Measurements from ENCODE around the gene UBE2J1.

The UBE2J1 gene

DNA sequence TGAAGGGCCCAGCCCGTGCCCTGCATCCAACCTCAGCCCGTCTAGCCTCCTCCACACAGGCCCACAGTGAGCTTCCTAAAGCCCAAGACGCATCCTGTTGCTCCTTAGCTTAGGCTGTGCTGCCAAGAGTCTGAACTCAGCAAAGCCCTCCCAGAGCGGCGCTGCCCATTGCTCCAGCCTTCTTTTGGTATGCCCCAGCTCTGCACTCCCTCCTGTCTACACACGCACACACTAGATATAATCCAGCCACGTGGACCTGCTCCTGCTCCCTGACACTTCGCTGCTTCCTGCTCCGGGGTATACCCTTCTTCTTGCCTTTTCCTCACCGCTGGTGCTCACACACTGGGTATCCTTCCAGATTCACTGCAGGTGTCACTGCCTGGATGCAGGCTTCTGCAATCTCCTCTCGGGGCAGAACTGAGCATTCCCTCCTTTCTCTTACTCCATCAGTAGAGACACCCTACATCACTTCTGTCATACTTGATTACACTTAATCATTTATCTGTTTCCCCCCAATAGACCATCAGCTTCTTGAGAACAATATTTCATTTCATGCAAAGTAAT, 61.2 kb downstream of the UBE2J1 start:
- H2BK15ac ChIP-seq (ENCODE audit: low read length): no peak overlapping the region
- H4K91ac ChIP-seq (ENCODE audit: low read depth, low read length, poor library complexity): no peak overlapping the region
- no peak overlapping the region for H2BK12ac ChIP-seq (ENCODE audit: low read length)
- no peak overlapping the region for H3K27ac ChIP-seq (replicated peaks; ENCODE audit: low read length)
- H4K8ac ChIP-seq (ENCODE audit: low read depth, low read length): no peak overlapping the region
- no peak overlapping the region for H3K18ac ChIP-seq (ENCODE audit: low read length)
- no CpG with 5 or more reads among the region's 11 CpGs for WGBS, 2 donors (ENCODE audit: extremely low coverage in 2 of 2, insufficient read length in 2 of 2, insufficient replicate concordance in 1 of 2)
- H3K9ac ChIP-seq (ENCODE audit: low read depth, low read length, poor library complexity): no peak overlapping the region
- H3K4ac ChIP-seq (ENCODE audit: low read length): no peak overlapping the region
- no peak overlapping the region for H3K4me2 ChIP-seq (ENCODE audit: insufficient read depth, low read length, poor library complexity, severe bottlenecking)
- H3K9me3 ChIP-seq (replicated peaks in 1 of 2; ENCODE audit: control insufficient read depth in 2 of 2, insufficient read depth in 1 of 2, low read depth in 1 of 2, low read length in 2 of 2): no peaks in the 10 kb centered on the region
- H2AFZ ChIP-seq (ENCODE audit: low read length): peak overlapping the region; percentile 26
- no peaks in the 10 kb centered on the region for H3K79me1 ChIP-seq (ENCODE audit: low read depth, low read length)
- no peaks in the 10 kb centered on the region for H3K36me3 ChIP-seq (replicated peaks in 1 of 2; ENCODE audit: control insufficient read depth in 2 of 2, insufficient read depth in 2 of 2, low read length in 2 of 2)
- H2AK5ac ChIP-seq (ENCODE audit: low read depth, low read length): no peak overlapping the region
- H2BK120ac ChIP-seq (ENCODE audit: low read depth, low read length): no peak overlapping the region
- peaks cover 8% of the 10 kb centered on the region in 2 donors for H3K4me1 ChIP-seq (ENCODE audit: control insufficient read depth in 2 of 2, insufficient read depth in 1 of 2, low read depth in 1 of 2, low read length in 2 of 2)
- no peak overlapping the region for H3K4me3 ChIP-seq (ENCODE audit: low read length in 2 of 2)
- H3K14ac ChIP-seq (ENCODE audit: low read length): no peak overlapping the region
- H2BK5ac ChIP-seq (ENCODE audit: low read length): no peak overlapping the region
- no peak overlapping the region for H3K23ac ChIP-seq (ENCODE audit: low read depth, low read length, poor library complexity)
- H3K27me3 ChIP-seq (ENCODE audit: control insufficient read depth in 3 of 3, insufficient read depth in 3 of 3, low read depth in 1 of 3, low read length in 3 of 3): peaks cover 0 to 8% (median 0%) of the 10 kb centered on the region in 3 experiments
- DNase-seq (ENCODE audit: low spot score): no peak

DNA sequence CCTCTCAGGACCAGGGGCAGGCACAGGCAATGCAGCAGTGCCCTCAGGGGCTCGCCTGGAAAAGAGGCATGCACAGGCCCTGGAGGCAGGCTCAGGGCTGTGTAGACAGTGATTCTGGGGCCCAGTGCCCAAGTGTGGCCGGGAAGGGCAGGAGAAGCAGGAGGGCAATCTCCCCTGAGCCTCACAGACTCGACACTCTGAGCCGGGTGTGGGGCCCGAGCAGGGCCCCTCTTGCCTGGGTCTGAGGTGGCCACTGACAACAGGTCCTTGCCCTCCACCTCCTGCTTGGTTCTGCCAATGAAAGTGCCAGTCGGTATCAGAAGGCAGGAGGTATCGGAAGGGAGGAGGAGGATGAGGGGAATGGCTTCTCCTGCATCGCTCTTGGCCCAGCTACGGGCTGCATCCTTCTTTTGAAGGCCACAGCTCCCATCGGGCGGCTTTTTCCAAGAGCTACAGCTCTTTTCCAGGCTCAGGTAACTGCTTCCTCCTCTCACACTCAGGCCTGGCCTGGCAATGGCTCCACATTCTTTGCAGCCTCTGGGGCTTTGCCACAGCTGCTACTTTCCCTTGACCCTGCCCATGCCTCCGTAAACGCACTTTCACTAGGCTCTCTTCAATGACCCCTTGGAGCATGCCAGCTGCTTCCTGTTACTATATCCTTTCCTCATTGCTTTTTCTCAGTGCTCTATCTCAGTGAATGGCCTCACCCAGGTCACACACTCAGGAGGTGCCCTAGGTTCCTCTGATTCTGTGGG, 61.9 kb downstream of the UBE2J1 start:
- H4K91ac ChIP-seq (ENCODE audit: low read depth, low read length, poor library complexity): no peak overlapping the region
- DNase-seq (ENCODE audit: low spot score): no peak
- no peak overlapping the region for H3K4ac ChIP-seq (ENCODE audit: low read length)
- H3K79me1 ChIP-seq (ENCODE audit: low read depth, low read length): no peaks in the 10 kb centered on the region
- H3K9me3 ChIP-seq (replicated peaks in 1 of 2; ENCODE audit: control insufficient read depth in 2 of 2, insufficient read depth in 1 of 2, low read depth in 1 of 2, low read length in 2 of 2): no peaks in the 10 kb centered on the region
- H3K4me1 ChIP-seq (ENCODE audit: control insufficient read depth in 2 of 2, insufficient read depth in 1 of 2, low read depth in 1 of 2, low read length in 2 of 2): peaks cover 8 to 10% of the 10 kb centered on the region in 2 donors
- peaks cover 0 to 8% (median 0%) of the 10 kb centered on the region in 3 experiments for H3K27me3 ChIP-seq (ENCODE audit: control insufficient read depth in 3 of 3, insufficient read depth in 3 of 3, low read depth in 1 of 3, low read length in 3 of 3)
- no peak overlapping the region for H3K4me3 ChIP-seq (ENCODE audit: low read length in 2 of 2)
- H3K4me2 ChIP-seq (ENCODE audit: insufficient read depth, low read length, poor library complexity, severe bottlenecking): no peak overlapping the region
- H4K8ac ChIP-seq (ENCODE audit: low read depth, low read length): no peak overlapping the region
- no peak overlapping the region for H3K18ac ChIP-seq (ENCODE audit: low read length)
- no peak overlapping the region for H2BK5ac ChIP-seq (ENCODE audit: low read length)
- H3K9ac ChIP-seq (ENCODE audit: low read depth, low read length, poor library complexity): no peak overlapping the region
- no peak overlapping the region for H2BK120ac ChIP-seq (ENCODE audit: low read depth, low read length)
- no peak overlapping the region for H3K23ac ChIP-seq (ENCODE audit: low read depth, low read length, poor library complexity)
- no peak overlapping the region for H2BK12ac ChIP-seq (ENCODE audit: low read length)
- peak overlapping the region; percentile 48 for H2AK5ac ChIP-seq (ENCODE audit: low read depth, low read length)
- H2AFZ ChIP-seq (ENCODE audit: low read length): peak overlapping the region; percentile 26
- WGBS, 2 donors (ENCODE audit: extremely low coverage in 2 of 2, insufficient read length in 2 of 2, insufficient replicate concordance in 1 of 2): no CpG with 5 or more reads among the region's 13 CpGs
- H2BK15ac ChIP-seq (ENCODE audit: low read length): no peak overlapping the region
- no peaks in the 10 kb centered on the region for H3K36me3 ChIP-seq (replicated peaks in 1 of 2; ENCODE audit: control insufficient read depth in 2 of 2, insufficient read depth in 2 of 2, low read length in 2 of 2)
- no peak overlapping the region for H3K14ac ChIP-seq (ENCODE audit: low read length)
- H3K27ac ChIP-seq (replicated peaks; ENCODE audit: low read length): no peak overlapping the region

DNA sequence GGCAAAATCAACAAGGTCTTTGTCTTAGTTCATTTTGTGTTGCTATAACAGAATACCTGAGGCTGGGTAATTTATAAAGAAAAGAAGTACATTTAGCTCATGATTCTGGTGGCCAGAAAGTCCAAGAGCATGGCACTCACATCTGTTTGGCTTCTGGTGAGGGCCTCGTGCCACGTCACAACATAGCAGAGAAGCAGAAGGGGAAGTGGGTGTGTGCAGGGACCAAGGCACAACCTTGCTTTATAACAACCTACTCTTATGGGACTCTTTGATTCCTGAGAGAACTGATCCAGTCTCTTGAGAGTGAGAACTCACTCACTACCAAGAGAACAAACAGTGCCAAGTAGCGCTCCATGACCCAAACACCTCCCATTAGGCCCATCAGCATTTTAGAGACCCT, 62.8 kb downstream of the UBE2J1 start:
- no peak overlapping the region for H3K4ac ChIP-seq (ENCODE audit: low read length)
- H2BK12ac ChIP-seq (ENCODE audit: low read length): no peak overlapping the region
- H3K4me3 ChIP-seq (ENCODE audit: low read length in 2 of 2): no peak overlapping the region
- H4K91ac ChIP-seq (ENCODE audit: low read depth, low read length, poor library complexity): no peak overlapping the region
- WGBS, 2 donors (ENCODE audit: extremely low coverage in 2 of 2, insufficient read length in 2 of 2, insufficient replicate concordance in 1 of 2): no CpG with 5 or more reads among the region's 3 CpGs
- no peak overlapping the region for H4K8ac ChIP-seq (ENCODE audit: low read depth, low read length)
- no peak overlapping the region for H3K4me2 ChIP-seq (ENCODE audit: insufficient read depth, low read length, poor library complexity, severe bottlenecking)
- H3K18ac ChIP-seq (ENCODE audit: low read length): no peak overlapping the region
- H3K9me3 ChIP-seq (replicated peaks in 1 of 2; ENCODE audit: control insufficient read depth in 2 of 2, insufficient read depth in 1 of 2, low read depth in 1 of 2, low read length in 2 of 2): no peaks in the 10 kb centered on the region
- H3K23ac ChIP-seq (ENCODE audit: low read depth, low read length, poor library complexity): no peak overlapping the region
- no peak overlapping the region for H3K9ac ChIP-seq (ENCODE audit: low read depth, low read length, poor library complexity)
- no peak overlapping the region for H2BK5ac ChIP-seq (ENCODE audit: low read length)
- no peak overlapping the region for H2BK15ac ChIP-seq (ENCODE audit: low read length)
- H3K36me3 ChIP-seq (replicated peaks in 1 of 2; ENCODE audit: control insufficient read depth in 2 of 2, insufficient read depth in 2 of 2, low read length in 2 of 2): no peaks in the 10 kb centered on the region
- H3K14ac ChIP-seq (ENCODE audit: low read length): no peak overlapping the region
- H2AFZ ChIP-seq (ENCODE audit: low read length): no peak overlapping the region
- no peak for DNase-seq (ENCODE audit: low spot score)
- H3K27me3 ChIP-seq (ENCODE audit: control insufficient read depth in 3 of 3, insufficient read depth in 3 of 3, low read depth in 1 of 3, low read length in 3 of 3): peaks cover 0 to 8% (median 0%) of the 10 kb centered on the region in 3 experiments
- no peaks in the 10 kb centered on the region for H3K79me1 ChIP-seq (ENCODE audit: low read depth, low read length)
- peaks cover 8 to 10% of the 10 kb centered on the region in 2 donors for H3K4me1 ChIP-seq (ENCODE audit: control insufficient read depth in 2 of 2, insufficient read depth in 1 of 2, low read depth in 1 of 2, low read length in 2 of 2)
- H3K27ac ChIP-seq (replicated peaks; ENCODE audit: low read length): no peak overlapping the region
- H2BK120ac ChIP-seq (ENCODE audit: low read depth, low read length): no peak overlapping the region
- no peak overlapping the region for H2AK5ac ChIP-seq (ENCODE audit: low read depth, low read length)

DNA sequence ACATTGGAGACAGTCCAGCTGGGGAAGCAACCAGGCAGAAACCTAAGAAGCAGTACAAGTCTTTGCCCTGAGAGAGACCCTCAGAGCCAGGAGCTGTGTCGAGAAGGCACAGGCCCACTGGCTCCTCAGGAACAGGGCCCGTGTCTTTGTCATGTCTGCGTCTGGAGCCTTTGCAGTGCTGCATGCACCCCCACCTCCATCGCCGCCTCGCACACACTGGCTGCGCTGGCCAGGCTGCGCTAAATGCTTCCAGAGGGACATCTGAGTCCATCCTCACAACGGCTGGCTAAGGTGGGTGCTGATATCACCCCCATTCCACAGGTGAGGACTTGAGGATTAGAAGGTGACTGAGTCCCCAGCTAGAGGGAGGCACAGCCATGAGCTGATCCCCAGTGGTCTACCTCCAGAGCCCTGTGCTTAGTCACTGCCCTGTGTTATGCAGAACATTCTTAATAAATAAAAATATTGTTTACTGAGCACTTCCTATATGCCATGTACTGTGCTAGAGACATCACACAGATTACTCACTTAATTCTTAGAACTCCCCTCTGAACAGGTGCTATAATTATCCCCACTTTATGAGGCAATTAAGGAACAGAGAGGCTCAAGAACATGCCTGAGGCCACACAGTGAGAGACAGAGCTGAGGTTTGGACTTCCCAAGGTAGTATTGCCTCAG, 65.0 kb downstream of the UBE2J1 start:
- Histone ChIP-seq H2BK120ac (ENCODE audit: low read depth, low read length) (no peak overlapping the region), H3K18ac (ENCODE audit: low read length) (peak overlapping the region; percentile 73), H3K27ac (replicated peaks; ENCODE audit: low read length) (no peak overlapping the region), H2BK5ac (ENCODE audit: low read length) (peak overlapping the region; percentile 68), H2BK15ac (ENCODE audit: low read length) (no peak overlapping the region), H3K14ac (ENCODE audit: low read length) (no peak overlapping the region), H3K4me2 (ENCODE audit: insufficient read depth, low read length, poor library complexity, severe bottlenecking) (no peak overlapping the region), H2AK5ac (ENCODE audit: low read depth, low read length) (peak overlapping the region; percentile 84), H3K4ac (ENCODE audit: low read length) (no peak overlapping the region), H3K27me3 (ENCODE audit: control insufficient read depth in 3 of 3, insufficient read depth in 3 of 3, low read depth in 1 of 3, low read length in 3 of 3) (peaks cover 0 to 8% (median 0%) of the 10 kb centered on the region in 3 experiments), H3K4me1 (ENCODE audit: control insufficient read depth in 2 of 2, insufficient read depth in 1 of 2, low read depth in 1 of 2, low read length in 2 of 2) (peaks cover 8 to 10% of the 10 kb centered on the region in 2 donors), H3K36me3 (replicated peaks in 1 of 2; ENCODE audit: control insufficient read depth in 2 of 2, insufficient read depth in 2 of 2, low read length in 2 of 2) (no peaks in the 10 kb centered on the region), H3K79me1 (ENCODE audit: low read depth, low read length) (no peaks in the 10 kb centered on the region), H2BK12ac (ENCODE audit: low read length) (peak overlapping the region; percentile 76), H2AFZ (ENCODE audit: low read length) (no peak overlapping the region), H3K9me3 (replicated peaks in 1 of 2; ENCODE audit: control insufficient read depth in 2 of 2, insufficient read depth in 1 of 2, low read depth in 1 of 2, low read length in 2 of 2) (no peaks in the 10 kb centered on the region), H4K91ac (ENCODE audit: low read depth, low read length, poor library complexity) (no peak overlapping the region), H3K23ac (ENCODE audit: low read depth, low read length, poor library complexity) (no peak overlapping the region), H3K4me3 (ENCODE audit: low read length in 2 of 2) (no peak overlapping the region), H3K9ac (ENCODE audit: low read depth, low read length, poor library complexity) (no peak overlapping the region), H4K8ac (ENCODE audit: low read depth, low read length) (no peak overlapping the region)
- no peak for DNase-seq (ENCODE audit: low spot score)
- WGBS, 2 donors (ENCODE audit: extremely low coverage in 2 of 2, insufficient read length in 2 of 2, insufficient replicate concordance in 1 of 2): no CpG with 5 or more reads among the region's 9 CpGs
